ENCODE data around the gene GAK. TPM values are rescaled to one million over a fixed set of nuclear protein-coding genes. Genes with fewer than 3 reads are reported as not detected.

The GAK gene
- total and polyA plus RNA-seq, 2 donors from 2014 or later: 92.0 to 124 TPM

DNA sequence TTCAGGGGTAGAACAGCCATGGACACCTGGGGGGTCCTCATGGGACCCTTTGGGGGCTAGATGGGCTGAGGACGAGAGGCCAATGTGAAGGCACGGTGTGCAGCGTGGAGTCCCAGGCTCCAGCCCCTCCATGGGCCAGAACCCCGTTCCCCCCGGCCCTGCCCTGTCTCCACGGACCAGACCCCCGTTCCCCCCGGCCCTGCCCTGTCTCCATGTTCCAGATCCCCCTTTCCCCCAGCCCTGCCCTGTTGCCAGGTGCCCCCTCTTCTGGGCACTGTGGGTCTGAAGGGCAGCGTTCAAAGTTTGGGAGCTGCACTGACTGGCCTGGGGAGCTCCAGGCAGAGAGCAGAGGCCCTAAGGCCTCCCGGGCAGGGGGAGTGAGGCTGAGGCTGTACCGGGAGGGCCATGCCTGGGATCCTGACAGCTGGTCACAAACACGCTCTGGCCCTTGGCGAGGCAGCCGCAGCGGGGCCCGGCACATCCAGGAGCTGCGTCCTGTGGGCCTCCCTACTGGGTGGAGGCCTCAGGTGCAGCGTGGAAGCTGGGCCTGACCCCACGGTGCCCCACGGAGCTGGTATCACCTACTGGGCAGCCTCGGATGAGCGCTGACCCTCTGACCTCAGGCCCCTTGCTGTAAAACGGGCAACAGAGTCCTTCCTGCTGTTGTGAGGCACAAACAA is 32.4 kb upstream of the GAK start:
- FAIRE-seq (no peak), DNase-seq (peak in 1 of 5 donors; percentile 64)
- Histone ChIP-seq H3K27ac (ENCODE audit: low read depth in 2 of 2, low read length in 2 of 2) (no peak overlapping the region), H3K4me1 (ENCODE audit: control insufficient read depth in 2 of 3, insufficient read depth in 2 of 3, low read depth in 1 of 3, low read length in 3 of 3) (peaks cover 0 to 3% (median 0%) of the 10 kb centered on the region in 3 donors), H3K9me3 (ENCODE audit: control insufficient read depth in 2 of 3, insufficient read depth in 1 of 3, low read length in 3 of 3) (no peaks in the 10 kb centered on the region), H3K9ac (ENCODE audit: low read length in 3 of 3) (no peak overlapping the region), H3K36me3 (ENCODE audit: control insufficient read depth in 2 of 3, insufficient read depth in 3 of 3, low read length in 3 of 3) (no peaks in the 10 kb centered on the region), H3K4me3 (ENCODE audit: low read length in 3 of 3) (no peak overlapping the region), H3K27me3 (ENCODE audit: control insufficient read depth, insufficient read depth, low read length) (no peaks in the 10 kb centered on the region)
- TF ChIP-seq, protein P1, sequence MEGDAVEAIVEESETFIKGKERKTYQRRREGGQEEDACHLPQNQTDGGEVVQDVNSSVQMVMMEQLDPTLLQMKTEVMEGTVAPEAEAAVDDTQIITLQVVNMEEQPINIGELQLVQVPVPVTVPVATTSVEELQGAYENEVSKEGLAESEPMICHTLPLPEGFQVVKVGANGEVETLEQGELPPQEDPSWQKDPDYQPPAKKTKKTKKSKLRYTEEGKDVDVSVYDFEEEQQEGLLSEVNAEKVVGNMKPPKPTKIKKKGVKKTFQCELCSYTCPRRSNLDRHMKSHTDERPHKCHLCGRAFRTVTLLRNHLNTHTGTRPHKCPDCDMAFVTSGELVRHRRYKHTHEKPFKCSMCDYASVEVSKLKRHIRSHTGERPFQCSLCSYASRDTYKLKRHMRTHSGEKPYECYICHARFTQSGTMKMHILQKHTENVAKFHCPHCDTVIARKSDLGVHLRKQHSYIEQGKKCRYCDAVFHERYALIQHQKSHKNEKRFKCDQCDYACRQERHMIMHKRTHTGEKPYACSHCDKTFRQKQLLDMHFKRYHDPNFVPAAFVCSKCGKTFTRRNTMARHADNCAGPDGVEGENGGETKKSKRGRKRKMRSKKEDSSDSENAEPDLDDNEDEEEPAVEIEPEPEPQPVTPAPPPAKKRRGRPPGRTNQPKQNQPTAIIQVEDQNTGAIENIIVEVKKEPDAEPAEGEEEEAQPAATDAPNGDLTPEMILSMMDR (IDR thresholded peaks at IDR 0.05; ENCODE audit: borderline replicate concordance, extremely low read depth, insufficient read depth): no peak
- intact Hi-C loops (cut with DNase I): no loop called here

DNA sequence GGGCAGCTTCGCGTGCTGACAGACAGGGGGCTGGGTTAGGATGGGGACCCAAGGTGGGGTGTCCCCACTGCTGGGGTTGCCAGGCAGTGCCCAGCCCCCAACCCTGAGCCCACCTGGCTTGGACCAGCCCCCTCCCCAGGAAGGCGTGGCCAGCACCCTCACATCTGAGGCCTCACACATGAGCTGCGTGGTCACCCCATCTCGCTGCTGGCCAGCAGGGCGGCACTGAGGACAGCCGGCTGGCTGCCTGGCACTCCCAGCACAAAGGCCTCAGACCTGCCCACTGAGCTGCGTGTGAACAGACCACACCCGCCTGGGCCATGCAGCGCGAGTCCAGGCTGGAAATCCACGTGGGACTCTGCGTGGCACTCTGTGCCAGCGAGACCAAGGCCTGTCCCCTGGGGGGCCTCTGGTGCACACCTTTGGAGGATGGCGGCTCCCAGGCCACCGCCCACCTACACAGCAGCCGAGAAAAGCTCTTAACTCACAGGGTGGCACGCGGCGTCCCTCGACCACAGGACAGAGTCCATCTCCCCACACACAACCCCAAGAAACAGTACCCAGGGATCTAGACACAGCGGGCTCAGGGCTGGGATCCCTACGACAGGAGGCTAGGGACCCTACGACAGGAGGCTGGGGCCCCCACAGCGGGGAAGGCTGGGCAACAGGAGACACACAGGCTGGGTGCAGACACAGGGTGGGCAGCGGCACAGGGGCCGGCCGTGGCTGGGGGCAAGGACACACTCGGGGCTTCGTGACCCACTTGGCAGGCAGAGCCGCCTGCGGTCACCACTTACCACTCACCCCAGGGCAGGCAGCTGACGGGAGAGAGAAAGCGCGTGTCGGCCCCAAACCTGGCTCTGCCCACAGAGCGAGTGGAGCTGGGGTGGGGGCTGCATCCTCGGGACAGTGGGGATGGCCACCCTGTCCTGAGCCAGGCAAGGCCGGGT is 31.4 kb upstream of the GAK start:
- no peak overlapping the region for H3K27ac ChIP-seq (ENCODE audit: low read depth in 2 of 2, low read length in 2 of 2)
- H3K4me1 ChIP-seq (ENCODE audit: control insufficient read depth in 2 of 3, insufficient read depth in 2 of 3, low read depth in 1 of 3, low read length in 3 of 3): peaks cover 0 to 3% (median 0%) of the 10 kb centered on the region in 3 donors
- TF ChIP-seq, protein P1 (IDR thresholded peaks at IDR 0.05; ENCODE audit: borderline replicate concordance, extremely low read depth, insufficient read depth): no peak
- intact Hi-C loops (cut with DNase I): no loop called here
- H3K9ac ChIP-seq (ENCODE audit: low read length in 3 of 3): no peak overlapping the region
- no peaks in the 10 kb centered on the region for H3K9me3 ChIP-seq (ENCODE audit: control insufficient read depth in 2 of 3, insufficient read depth in 1 of 3, low read length in 3 of 3)
- peak in 2 of 5 donors; percentile 46 to 69 for DNase-seq
- no peaks in the 10 kb centered on the region for H3K27me3 ChIP-seq (ENCODE audit: control insufficient read depth, insufficient read depth, low read length)
- no peaks in the 10 kb centered on the region for H3K36me3 ChIP-seq (ENCODE audit: control insufficient read depth in 2 of 3, insufficient read depth in 3 of 3, low read length in 3 of 3)
- H3K4me3 ChIP-seq (ENCODE audit: low read length in 3 of 3): no peak overlapping the region
- no peak for FAIRE-seq

DNA sequence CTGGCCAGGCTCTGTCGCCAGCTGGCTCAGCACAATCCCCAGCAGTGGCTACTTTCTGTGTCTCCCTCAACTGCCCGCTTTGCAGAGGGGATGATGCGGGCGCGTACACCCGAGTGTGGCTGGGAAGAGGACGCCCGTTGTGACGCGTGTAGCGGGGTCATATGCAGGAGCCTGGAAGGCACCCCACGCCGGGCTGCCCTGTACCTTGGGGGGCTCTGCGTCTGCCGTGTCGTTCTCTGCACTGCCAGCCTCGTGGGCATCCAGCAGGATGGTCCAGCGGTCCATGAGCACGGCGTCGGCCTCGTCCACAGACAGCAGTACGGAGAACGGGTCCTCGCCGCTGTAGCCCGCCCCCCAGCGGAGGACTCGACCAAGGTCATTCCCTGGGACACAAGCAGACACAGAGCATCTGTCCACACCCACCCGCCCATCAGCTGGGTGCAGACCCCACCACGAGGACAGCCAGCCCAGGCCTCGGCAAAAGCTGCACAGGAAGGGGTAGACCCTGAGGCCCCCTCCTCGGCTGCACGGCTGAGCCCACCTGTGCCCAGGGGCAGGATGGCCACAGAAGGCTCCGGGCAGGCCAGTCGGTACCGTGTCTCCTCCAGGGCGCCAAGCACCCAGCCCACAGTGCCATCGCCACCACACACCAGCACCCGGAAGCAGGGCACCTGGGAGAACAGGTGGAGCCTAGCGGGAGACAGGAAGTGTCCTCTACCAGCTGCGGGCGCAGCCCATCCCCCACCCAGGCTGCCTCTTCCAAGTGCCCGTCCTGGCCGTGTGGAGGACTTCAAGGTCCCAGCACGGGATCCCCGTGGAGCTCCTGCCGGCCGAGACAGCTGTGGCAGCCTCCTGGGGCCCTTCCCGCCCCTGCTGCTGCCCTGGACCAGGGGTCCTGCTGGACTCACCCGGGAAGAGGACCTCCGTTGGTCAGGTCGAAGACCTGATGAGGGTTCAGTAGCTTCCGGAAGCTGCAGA is 30.4 kb upstream of the GAK start:
- DNase-seq (peak in 2 of 5 donors; percentile 38 to 76), FAIRE-seq (no peak)
- TF ChIP-seq, protein P1 (IDR thresholded peaks at IDR 0.05; ENCODE audit: borderline replicate concordance, extremely low read depth, insufficient read depth): no peak
- Histone ChIP-seq H3K27ac (ENCODE audit: low read depth in 2 of 2, low read length in 2 of 2) (no peak overlapping the region), H3K27me3 (ENCODE audit: control insufficient read depth, insufficient read depth, low read length) (no peaks in the 10 kb centered on the region), H3K9me3 (ENCODE audit: control insufficient read depth in 2 of 3, insufficient read depth in 1 of 3, low read length in 3 of 3) (no peaks in the 10 kb centered on the region), H3K4me3 (ENCODE audit: low read length in 3 of 3) (no peak overlapping the region), H3K9ac (ENCODE audit: low read length in 3 of 3) (no peak overlapping the region), H3K36me3 (ENCODE audit: control insufficient read depth in 2 of 3, insufficient read depth in 3 of 3, low read length in 3 of 3) (no peaks in the 10 kb centered on the region), H3K4me1 (ENCODE audit: control insufficient read depth in 2 of 3, insufficient read depth in 2 of 3, low read depth in 1 of 3, low read length in 3 of 3) (no peaks in the 10 kb centered on the region)
- intact Hi-C loops (cut with DNase I): no loop called here
